GM12892 (cell line): ENCODE measurements around the gene RGS11.

Experiments used
- POLR2A ChIP-seq: IDR thresholded peaks from 2 replicates; pipeline ENCODE4 v1.6.1; 2011; ENCODE audit warnings: low read depth, low read length, control low read depth
- POLR2AphosphoS5 ChIP-seq: IDR thresholded peaks from 2 replicates; pipeline ENCODE4 v1.6.1; 2011; ENCODE audit warnings: low read depth, low read length, control low read depth
- TAF1 ChIP-seq: IDR thresholded peaks from 2 replicates; pipeline ENCODE4 v1.6.1; 2011; ENCODE audit warnings: low read depth, mild to moderate bottlenecking, control low read depth, low read length, borderline replicate concordance

DNA sequence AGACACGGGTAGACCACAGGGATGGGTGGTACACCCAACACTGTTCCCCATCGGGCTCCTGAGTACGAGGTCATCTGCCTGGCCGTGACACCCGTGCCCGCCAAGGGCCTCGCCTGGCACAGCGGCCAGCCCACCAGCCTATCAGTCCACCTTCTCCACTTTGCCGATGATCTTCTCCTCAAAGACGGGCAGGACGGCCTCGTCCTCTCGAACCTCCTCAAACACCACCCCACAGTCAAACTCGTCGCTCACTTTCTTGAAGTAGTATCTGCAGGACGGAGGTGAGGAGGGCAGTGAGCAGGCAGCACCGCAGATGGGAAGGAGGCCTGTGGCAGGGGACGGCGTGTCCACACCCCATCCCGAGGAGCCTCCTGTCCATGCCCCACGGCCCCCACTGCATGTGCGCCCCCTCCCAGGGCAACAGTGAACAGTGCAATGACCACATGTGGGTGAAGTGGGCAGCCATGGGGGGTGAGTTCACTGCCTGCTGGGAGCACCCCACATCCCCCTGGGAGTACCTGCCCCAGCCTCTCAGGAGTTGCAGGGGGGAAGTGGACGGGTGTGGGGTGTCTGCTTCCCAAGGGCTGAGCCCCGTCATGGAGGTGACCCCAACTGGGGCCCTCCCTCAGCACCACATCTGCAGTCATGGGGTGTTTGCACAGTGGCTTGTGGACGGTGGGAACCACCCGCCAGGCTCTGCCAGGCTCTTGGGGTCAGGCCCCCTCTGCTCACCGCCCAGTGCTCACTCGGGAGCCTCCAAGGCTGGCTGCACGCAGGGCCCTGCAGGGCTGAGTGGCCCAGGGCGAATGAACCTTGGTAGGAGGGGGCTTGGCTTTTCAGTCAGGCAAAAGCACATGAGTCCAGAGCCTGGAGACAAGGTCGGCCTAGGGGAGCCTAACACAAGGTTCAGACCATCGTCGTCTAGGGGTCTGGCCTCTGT, 12.5 kb upstream of the RGS11 start:
- TF ChIP-seq POLR2A (no peak), POLR2AphosphoS5 (no peak), TAF1 (no peak)
